Keratinocyte (primary cell): ENCODE results near the gene TRPV2. TPM values are rescaled to one million over a fixed set of nuclear protein-coding genes. Genes with fewer than 3 reads are reported as not detected.

Experiments used
- DNase-seq: peaks from one replicate; pipeline ENCODE4 v3.0.0-alpha.2; 2011; ENCODE audit warnings: low read depth, missing footprints, low spot score
- FAIRE-seq: peaks from 2 replicates; lab custom pipeline; 2011; peaks lifted over from hg19 to GRCh38; lab: Jason Lieb, UNC
- H2AFZ ChIP-seq: 2 replicates; pipeline ENCODE4 v1.6.0; 2012; ENCODE audit warnings: low read length, control low read depth, inconsistent platforms; ENCODE audit not compliant: control insufficient read depth
- H3K27ac ChIP-seq: 2 replicates; pipeline ENCODE4 v1.5.1; 2011; ENCODE audit warnings: low read length; ENCODE audit not compliant: control insufficient read depth, insufficient read depth
- H3K27me3 ChIP-seq: 3 replicates; pipeline ENCODE4 v1.6.0; 2011; ENCODE audit warnings: low read length; ENCODE audit not compliant: control insufficient read depth, insufficient read depth; ENCODE audit errors: extremely low read depth
- H3K36me3 ChIP-seq, 2 experiments: 2 replicates in 1 of 2; 3 replicates in 1 of 2; pipeline ENCODE4 v1.5.1; 2011; ENCODE audit warnings: low read length in 2 of 2, mild to moderate bottlenecking in 1 of 2; ENCODE audit not compliant: control insufficient read depth in 2 of 2, insufficient read depth in 2 of 2; ENCODE audit errors: extremely low read depth in 1 of 2
- H3K4me1 ChIP-seq: 3 replicates; pipeline ENCODE4 v1.5.1; 2011; ENCODE audit warnings: low read length; ENCODE audit not compliant: control insufficient read depth, insufficient read depth; ENCODE audit errors: extremely low read depth
- H3K4me2 ChIP-seq: 3 replicates; pipeline ENCODE4 v1.6.0; 2011; ENCODE audit warnings: low read depth, low read length; ENCODE audit not compliant: control insufficient read depth, insufficient read depth; ENCODE audit errors: extremely low read depth
- H3K4me3 ChIP-seq, 3 experiments: fragments of 200-600 bp in 1 of 3; sonication (generic) in 1 of 3; 2 replicates in 2 of 3; 3 replicates in 1 of 3; pipeline ENCODE4 v1.5.1; 2011 to 2016; ENCODE audit warnings: low read length in 3 of 3, mild to moderate bottlenecking in 3 of 3, control low read depth in 2 of 3, inconsistent platforms in 1 of 3, low read depth in 1 of 3, mixed read lengths in 1 of 3, mixed run types in 1 of 3, moderate library complexity in 1 of 3; ENCODE audit not compliant: control insufficient read depth in 2 of 3, insufficient read depth in 2 of 3; ENCODE audit errors: extremely low read depth in 1 of 3
- H3K79me2 ChIP-seq: 2 replicates; pipeline ENCODE4 v1.6.0; 2012; ENCODE audit warnings: low read length; ENCODE audit not compliant: control insufficient read depth, insufficient read depth
- H3K9ac ChIP-seq: 3 replicates; pipeline ENCODE4 v1.6.0; 2011; ENCODE audit warnings: low read length; ENCODE audit not compliant: control insufficient read depth, insufficient read depth; ENCODE audit errors: extremely low read depth
- H3K9me1 ChIP-seq: 3 replicates; pipeline ENCODE4 v1.6.0; 2011; ENCODE audit warnings: low read length; ENCODE audit not compliant: control insufficient read depth, insufficient read depth; ENCODE audit errors: extremely low read depth
- H3K9me3 ChIP-seq: 2 replicates; pipeline ENCODE4 v1.5.1; 2012; ENCODE audit warnings: low read depth, low read length; ENCODE audit not compliant: control insufficient read depth
- H4K20me1 ChIP-seq: 3 replicates; pipeline ENCODE4 v1.6.0; 2011; ENCODE audit warnings: low read length; ENCODE audit not compliant: control insufficient read depth, insufficient read depth; ENCODE audit errors: extremely low read depth
- CTCF ChIP-seq, 3 experiments: IDR thresholded peaks in 1 of 3; conservative IDR thresholded peaks in 1 of 3; optimal IDR thresholded peaks in 1 of 3; 2 replicates in 2 of 3; 3 replicates in 1 of 3; pipeline versions ENCODE3 to v1.5.1; 2011; ENCODE audit warnings: low read length in 3 of 3, mild to moderate bottlenecking in 3 of 3, moderate library complexity in 2 of 3, control low read depth in 1 of 3, inconsistent platforms in 1 of 3; ENCODE audit not compliant: insufficient read depth in 2 of 3; ENCODE audit errors: extremely low read depth in 1 of 3
- EZH2 ChIP-seq: IDR thresholded peaks from one replicate; pipeline ENCODE4 v1.6.1; 2012; ENCODE audit warnings: inconsistent platforms, mild to moderate bottlenecking, low read length, moderate library complexity
- dilution Hi-C: fragments of 300-500 bp; cut with MboI; formaldehyde crosslinking; loops from one replicate; pipeline ENCODE4 v1.7.0; 2020; ENCODE audit warnings: low sequenced_read_pairs; ENCODE audit not compliant: extremely low pct_ligation_motif_present
- polyA plus RNA-seq, 5 experiments: library from polyadenylated mRNA; depleted of rRNA in 3 of 5; stranded (reverse) in 3 of 5; stranded (forward) in 1 of 5; unstranded in 1 of 5; fragments of >200 nt; gene quantifications; 1 replicate in 1 of 5; 2 replicates in 3 of 5; 3 replicates in 1 of 5; pipeline versions ENCODE4 v1.2.1 to v1.2.3, GENCODE V29; 2011 to 2012; ENCODE audit warnings: missing spikeins in 2 of 5, low read depth in 1 of 5, low replicate concordance in 1 of 5

Gene TRPV2
- polyA plus RNA-seq, 1 donor (not counting 4 experiments of a cell fraction or from before 2014, with no cell fraction given) = 0.09 TPM

DNA sequence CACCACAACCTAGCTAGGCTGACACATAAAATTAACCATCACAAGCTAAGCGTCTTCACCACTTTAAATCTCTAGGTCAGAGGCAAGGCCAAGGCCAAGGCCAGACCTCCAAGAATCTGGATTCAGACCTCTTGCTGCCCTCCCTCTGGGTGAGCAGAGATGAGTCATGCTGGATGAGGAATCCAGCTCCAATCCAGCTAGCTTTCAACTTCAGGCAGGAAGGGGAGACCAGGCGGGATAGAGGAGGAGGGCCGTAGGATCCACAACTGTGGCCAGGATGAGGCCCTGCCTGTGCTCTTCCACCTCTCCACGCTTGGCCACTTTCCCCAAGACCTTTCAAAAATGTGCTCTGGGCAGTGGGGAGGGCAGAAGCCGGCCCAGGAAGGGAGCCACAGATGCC, 61.9 kb downstream of the TRPV2 start:
- H3K9ac ChIP-seq = no peak overlapping the region
- H3K4me3 ChIP-seq = no peak overlapping the region
- H3K36me3 ChIP-seq = no peaks in the 10 kb centered on the region
- H3K79me2 ChIP-seq = no peaks in the 10 kb centered on the region
- H3K27ac ChIP-seq = no peak overlapping the region
- TF ChIP-seq EZH2 (no peak), CTCF (optimal IDR thresholded peaks at IDR 0.05 in 1 of 3, IDR thresholded peaks at IDR 0.05 in 1 of 3, conservative IDR thresholded peaks at IDR 0.05 in 1 of 3; ENCODE audit: extremely low read depth in 1 of 3, insufficient read depth in 2 of 3, low read length in 3 of 3) (no peak)
- H3K27me3 ChIP-seq = peaks cover 9% of the 10 kb centered on the region
- no peak for DNase-seq
- H3K9me1 ChIP-seq = no peaks in the 10 kb centered on the region
- H2AFZ ChIP-seq = no peak overlapping the region
- no peaks in the 10 kb centered on the region for H3K4me1 ChIP-seq
- no peak for FAIRE-seq
- no peak overlapping the region for H3K4me2 ChIP-seq
- no peaks in the 10 kb centered on the region for H4K20me1 ChIP-seq
- no peaks in the 10 kb centered on the region for H3K9me3 ChIP-seq
- dilution Hi-C loops = no loop called here

DNA sequence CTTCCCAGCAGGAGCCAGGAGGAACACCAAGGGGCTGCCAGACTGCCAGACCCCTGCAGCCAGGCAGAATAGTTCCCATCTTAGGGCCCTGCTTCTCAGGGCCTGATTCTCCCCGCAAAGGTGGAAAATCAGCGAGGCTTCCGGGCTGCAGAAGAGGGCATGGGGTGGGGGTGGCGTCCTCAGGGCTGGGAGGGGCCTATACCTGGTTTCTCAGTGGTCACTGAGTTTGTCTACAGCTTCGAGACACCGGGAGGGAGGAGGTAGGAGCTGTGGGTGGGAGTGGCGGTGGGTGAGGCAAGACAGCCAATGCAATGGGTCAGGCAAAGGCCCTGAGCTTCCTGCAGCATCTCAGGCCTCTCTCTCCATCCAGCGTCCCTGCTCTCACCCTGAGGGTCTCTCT, 62.3 kb downstream of the TRPV2 start:
- dilution Hi-C loops = no loop called here
- TF ChIP-seq CTCF (optimal IDR thresholded peaks at IDR 0.05 in 1 of 3, IDR thresholded peaks at IDR 0.05 in 1 of 3, conservative IDR thresholded peaks at IDR 0.05 in 1 of 3; ENCODE audit: extremely low read depth in 1 of 3, insufficient read depth in 2 of 3, low read length in 3 of 3) (no peak), EZH2 (no peak)
- H3K9me1 ChIP-seq = no peaks in the 10 kb centered on the region
- H3K9ac ChIP-seq = no peak overlapping the region
- DNase-seq (no peak), FAIRE-seq (no peak)
- no peaks in the 10 kb centered on the region for H4K20me1 ChIP-seq
- no peaks in the 10 kb centered on the region for H3K36me3 ChIP-seq
- H3K4me1 ChIP-seq = no peaks in the 10 kb centered on the region
- H2AFZ ChIP-seq = no peak overlapping the region
- no peak overlapping the region for H3K4me3 ChIP-seq
- H3K4me2 ChIP-seq = no peak overlapping the region
- H3K27me3 ChIP-seq = peaks cover 13% of the 10 kb centered on the region
- no peaks in the 10 kb centered on the region for H3K79me2 ChIP-seq
- H3K27ac ChIP-seq = no peak overlapping the region
- no peaks in the 10 kb centered on the region for H3K9me3 ChIP-seq
